ENCODE measurements around the gene MAN1A1.

Gene MAN1A1

GRCh38 chr6:119129968-119130484 is 219.5 kb downstream of the MAN1A1 start:
- H3F3A ChIP-seq (ENCODE audit: low read depth): no peaks in the 10 kb centered on the region
- H3K4me3 ChIP-seq (ENCODE audit: low read length, poor library complexity, severe bottlenecking): no peak overlapping the region
- H3K36me3 ChIP-seq (ENCODE audit: insufficient read depth, low read length): no peaks in the 10 kb centered on the region
- no peak overlapping the region for H3K9ac ChIP-seq (ENCODE audit: low read depth, low read length, poor library complexity, severe bottlenecking)
- H3K9me3 ChIP-seq (ENCODE audit: insufficient read depth, low read depth, low read length): no peaks in the 10 kb centered on the region
- H3K9me2 ChIP-seq (replicated peaks; ENCODE audit: low read depth, low read length): no peaks in the 10 kb centered on the region
- H3K27me3 ChIP-seq (ENCODE audit: insufficient read depth, low read length, poor library complexity, severe bottlenecking): no peaks in the 10 kb centered on the region
- TF ChIP-seq EZH2phosphoT487 (IDR thresholded peaks at IDR 0.05; ENCODE audit: borderline replicate concordance) (no peak), CTCF (conservative IDR thresholded peaks at IDR 0.05; ENCODE audit: low read length) (no peak)
- no peaks in the 10 kb centered on the region for H3K79me2 ChIP-seq (ENCODE audit: insufficient read depth, low read length)
- no peaks in the 10 kb centered on the region for H4K20me1 ChIP-seq (ENCODE audit: insufficient read depth, low read length, poor library complexity, severe bottlenecking)
- H2AFZ ChIP-seq (ENCODE audit: low read length): no peak overlapping the region
- no peak overlapping the region for H3K4me2 ChIP-seq (ENCODE audit: low read depth, low read length, poor library complexity, severe bottlenecking)
- H3K4me1 ChIP-seq (ENCODE audit: insufficient read depth, low read length, poor library complexity, severe bottlenecking): no peaks in the 10 kb centered on the region

GRCh38 chr6:119129148-119129967 is 220.2 kb downstream of the MAN1A1 start:
- H2AFZ ChIP-seq (ENCODE audit: low read length): no peak overlapping the region
- no peaks in the 10 kb centered on the region for H3K9me3 ChIP-seq (ENCODE audit: insufficient read depth, low read depth, low read length)
- H3K36me3 ChIP-seq (ENCODE audit: insufficient read depth, low read length): no peaks in the 10 kb centered on the region
- no peaks in the 10 kb centered on the region for H3K9me2 ChIP-seq (replicated peaks; ENCODE audit: low read depth, low read length)
- no peaks in the 10 kb centered on the region for H3F3A ChIP-seq (ENCODE audit: low read depth)
- no peaks in the 10 kb centered on the region for H3K27me3 ChIP-seq (ENCODE audit: insufficient read depth, low read length, poor library complexity, severe bottlenecking)
- H4K20me1 ChIP-seq (ENCODE audit: insufficient read depth, low read length, poor library complexity, severe bottlenecking): no peaks in the 10 kb centered on the region
- H3K4me3 ChIP-seq (ENCODE audit: low read length, poor library complexity, severe bottlenecking): no peak overlapping the region
- H3K4me1 ChIP-seq (ENCODE audit: insufficient read depth, low read length, poor library complexity, severe bottlenecking): no peaks in the 10 kb centered on the region
- no peaks in the 10 kb centered on the region for H3K79me2 ChIP-seq (ENCODE audit: insufficient read depth, low read length)
- no peak overlapping the region for H3K4me2 ChIP-seq (ENCODE audit: low read depth, low read length, poor library complexity, severe bottlenecking)
- no peak overlapping the region for H3K9ac ChIP-seq (ENCODE audit: low read depth, low read length, poor library complexity, severe bottlenecking)
- TF ChIP-seq CTCF (conservative IDR thresholded peaks at IDR 0.05; ENCODE audit: low read length) (peak; percentile 91), EZH2phosphoT487 (IDR thresholded peaks at IDR 0.05; ENCODE audit: borderline replicate concordance) (no peak)

GRCh38 chr6:119128252-119128912 is 221.2 kb downstream of the MAN1A1 start:
- H3K27me3 ChIP-seq (ENCODE audit: insufficient read depth, low read length, poor library complexity, severe bottlenecking): no peaks in the 10 kb centered on the region
- no peak overlapping the region for H3K4me2 ChIP-seq (ENCODE audit: low read depth, low read length, poor library complexity, severe bottlenecking)
- H3K9me3 ChIP-seq (ENCODE audit: insufficient read depth, low read depth, low read length): no peaks in the 10 kb centered on the region
- H4K20me1 ChIP-seq (ENCODE audit: insufficient read depth, low read length, poor library complexity, severe bottlenecking): no peaks in the 10 kb centered on the region
- no peak overlapping the region for H3K4me3 ChIP-seq (ENCODE audit: low read length, poor library complexity, severe bottlenecking)
- H2AFZ ChIP-seq (ENCODE audit: low read length): no peak overlapping the region
- H3K9ac ChIP-seq (ENCODE audit: low read depth, low read length, poor library complexity, severe bottlenecking): no peak overlapping the region
- H3K4me1 ChIP-seq (ENCODE audit: insufficient read depth, low read length, poor library complexity, severe bottlenecking): no peaks in the 10 kb centered on the region
- H3K79me2 ChIP-seq (ENCODE audit: insufficient read depth, low read length): no peaks in the 10 kb centered on the region
- no peaks in the 10 kb centered on the region for H3K36me3 ChIP-seq (ENCODE audit: insufficient read depth, low read length)
- H3F3A ChIP-seq (ENCODE audit: low read depth): no peaks in the 10 kb centered on the region
- no peaks in the 10 kb centered on the region for H3K9me2 ChIP-seq (replicated peaks; ENCODE audit: low read depth, low read length)
- TF ChIP-seq CTCF (conservative IDR thresholded peaks at IDR 0.05; ENCODE audit: low read length): no peak

Data from Loucy (cell line).